Measurements from ENCODE around the gene NRGN. TPM values are rescaled to one million over a fixed set of nuclear protein-coding genes. Genes with fewer than 3 reads are reported as not detected.

Gene NRGN
- total and polyA plus RNA-seq, 12 donors: 0.89 to 10.9 (median 3.7) TPM; not detected in 2

- TF ChIP-seq, protein P1, sequence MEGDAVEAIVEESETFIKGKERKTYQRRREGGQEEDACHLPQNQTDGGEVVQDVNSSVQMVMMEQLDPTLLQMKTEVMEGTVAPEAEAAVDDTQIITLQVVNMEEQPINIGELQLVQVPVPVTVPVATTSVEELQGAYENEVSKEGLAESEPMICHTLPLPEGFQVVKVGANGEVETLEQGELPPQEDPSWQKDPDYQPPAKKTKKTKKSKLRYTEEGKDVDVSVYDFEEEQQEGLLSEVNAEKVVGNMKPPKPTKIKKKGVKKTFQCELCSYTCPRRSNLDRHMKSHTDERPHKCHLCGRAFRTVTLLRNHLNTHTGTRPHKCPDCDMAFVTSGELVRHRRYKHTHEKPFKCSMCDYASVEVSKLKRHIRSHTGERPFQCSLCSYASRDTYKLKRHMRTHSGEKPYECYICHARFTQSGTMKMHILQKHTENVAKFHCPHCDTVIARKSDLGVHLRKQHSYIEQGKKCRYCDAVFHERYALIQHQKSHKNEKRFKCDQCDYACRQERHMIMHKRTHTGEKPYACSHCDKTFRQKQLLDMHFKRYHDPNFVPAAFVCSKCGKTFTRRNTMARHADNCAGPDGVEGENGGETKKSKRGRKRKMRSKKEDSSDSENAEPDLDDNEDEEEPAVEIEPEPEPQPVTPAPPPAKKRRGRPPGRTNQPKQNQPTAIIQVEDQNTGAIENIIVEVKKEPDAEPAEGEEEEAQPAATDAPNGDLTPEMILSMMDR (IDR thresholded peaks at IDR 0.05): no peak
- TF ChIP-seq POLR2A (IDR thresholded peaks at IDR 0.05): no peak
- Histone ChIP-seq H3K4me1 (replicated peaks in 1 of 2) (no peaks in the 10 kb centered on the region), H3K36me3 (replicated peaks in 1 of 2) (no peaks in the 10 kb centered on the region), H3K27me3 (no peaks in the 10 kb centered on the region), H3K4me3 (no peak overlapping the region), H3K27ac (no peak overlapping the region), H3K9me3 (replicated peaks in 1 of 3) (no peaks in the 10 kb centered on the region)
- 88 to 95% (median 91%) methylated on average over 4 of the region's 4 CpGs for WGBS, 4 donors
- intact Hi-C loops (cut with DNase I): no loop called here
- DNase-seq: no peak
Observed at GRCh38 chr11:124791626-124792341, 52.0 kb downstream of the NRGN start.

GRCh38 chr11:124793466-124794278 is 53.9 kb downstream of the NRGN start:
- DNase-seq: peak in 5 of 7 donors; percentile 21 to 33 (median 22)
- no peaks in the 10 kb centered on the region for H3K27me3 ChIP-seq
- intact Hi-C loops (cut with DNase I): no loop called here
- H3K9me3 ChIP-seq (replicated peaks in 1 of 3): no peaks in the 10 kb centered on the region
- 88 to 96% (median 91%) methylated on average over 2 of the region's 2 CpGs for WGBS, 4 donors
- H3K4me1 ChIP-seq (replicated peaks in 1 of 2): peaks cover 0 to 4% of the 10 kb centered on the region in 2 donors
- no peaks in the 10 kb centered on the region for H3K36me3 ChIP-seq (replicated peaks in 1 of 2)
- TF ChIP-seq, protein P1 (IDR thresholded peaks at IDR 0.05): peak; percentile 44 to 62 (median 54)
- no peak for TF ChIP-seq POLR2A (IDR thresholded peaks at IDR 0.05)
- no peak overlapping the region for H3K4me3 ChIP-seq
- H3K27ac ChIP-seq: no peak overlapping the region

DNA sequence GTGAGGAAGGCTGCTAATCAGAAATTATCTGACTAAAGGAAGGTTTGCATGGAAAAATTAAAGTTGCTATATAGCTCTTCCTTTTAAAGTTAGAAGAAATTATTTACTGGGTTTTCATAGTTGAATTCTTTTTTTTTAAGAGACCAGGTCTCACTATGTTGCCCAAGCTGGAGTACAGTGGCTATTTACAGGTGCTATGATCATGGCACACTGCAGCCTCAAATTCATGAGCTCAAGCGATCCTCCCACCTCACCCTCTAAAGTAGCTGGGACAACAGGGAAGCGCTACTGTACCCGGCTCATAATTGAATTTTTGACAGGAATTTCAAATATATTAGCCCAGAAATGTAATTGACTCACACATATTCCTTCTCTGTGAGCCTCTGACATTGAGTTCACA is 56.6 kb downstream of the NRGN start:
- no peaks in the 10 kb centered on the region for H3K9me3 ChIP-seq (replicated peaks in 1 of 3)
- H3K36me3 ChIP-seq (replicated peaks in 1 of 2): no peaks in the 10 kb centered on the region
- H3K27ac ChIP-seq: no peak overlapping the region
- intact Hi-C loops (cut with DNase I): no loop called here
- H3K4me1 ChIP-seq (replicated peaks in 1 of 2): peaks cover 7 to 18% of the 10 kb centered on the region in 2 donors
- WGBS, 4 donors: 84 to 95% (median 89%) methylated on average over 3 of the region's 3 CpGs
- no peaks in the 10 kb centered on the region for H3K27me3 ChIP-seq
- TF ChIP-seq, protein P1 (IDR thresholded peaks at IDR 0.05): no peak
- TF ChIP-seq POLR2A (IDR thresholded peaks at IDR 0.05): no peak
- no peak for DNase-seq
- no peak overlapping the region for H3K4me3 ChIP-seq

Other genes starting within 250 kb of the NRGN start
- not detected for gene OR8B12, start 196.3 kb upstream of the NRGN start, total RNA-seq
- not detected for gene OR8B12, start 196.3 kb upstream of the NRGN start, polyA plus RNA-seq
- gene OR8A1, start 169.9 kb upstream of the NRGN start, total RNA-seq: not detected
- gene OR8A1, start 169.9 kb upstream of the NRGN start, polyA plus RNA-seq: not detected
- not detected for gene PANX3, start 128.5 kb upstream of the NRGN start, total RNA-seq
- not detected for gene PANX3, start 128.5 kb upstream of the NRGN start, polyA plus RNA-seq
- gene TBRG1, start 117.1 kb upstream of the NRGN start, total RNA-seq: 10 to 100 TPM; 22.3 to 41.4 (median 35.1) TPM
- 10 to 100 TPM; 38.4 to 66.7 (median 52.1) TPM for gene TBRG1, start 117.1 kb upstream of the NRGN start, polyA plus RNA-seq
- 10 to 100 TPM in 8 of 9 donors, 1 to 10 TPM in 1; 6.4 to 50.0 (median 30.3) TPM for gene SIAE, start 66.2 kb upstream of the NRGN start, total RNA-seq
- 10 to 100 TPM; 16.7 to 30.0 (median 16.7) TPM for gene SIAE, start 66.2 kb upstream of the NRGN start, polyA plus RNA-seq
- gene SPA17, start 66.0 kb upstream of the NRGN start, total RNA-seq: 1 to 10 TPM; 1.3 to 7.5 (median 2.8) TPM
- 10 to 100 TPM in 1 of 3 donors, 1 to 10 TPM in 2; 7.4 to 14.8 (median 8.0) TPM for gene SPA17, start 66.0 kb upstream of the NRGN start, polyA plus RNA-seq
- 1 to 10 TPM in 1 of 9 donors, under 1 TPM in 4, not detected in 4; 0.11 to 1.4 (median 0.28) TPM for gene VSIG2, start 12.3 kb downstream of the NRGN start, total RNA-seq
- gene VSIG2, start 12.3 kb downstream of the NRGN start, polyA plus RNA-seq: 1 to 10 TPM in 1 of 3 donors, under 1 TPM in 2; 0.29 to 2.4 (median 0.67) TPM
- 10 to 100 TPM in 8 of 9 donors, 1 to 10 TPM in 1; 8.2 to 36.9 (median 29.3) TPM for gene ESAM, start 22.3 kb downstream of the NRGN start, total RNA-seq
- gene ESAM, start 22.3 kb downstream of the NRGN start, polyA plus RNA-seq: 10 to 100 TPM; 17.1 to 31.2 (median 21.5) TPM
- 10 to 100 TPM in 4 of 9 donors, 1 to 10 TPM in 5; 4.4 to 16.2 (median 6.4) TPM for gene MSANTD2, start 60.5 kb downstream of the NRGN start, total RNA-seq
- 10 to 100 TPM in 2 of 3 donors, 1 to 10 TPM in 1; 7.1 to 16.8 (median 16.2) TPM for gene MSANTD2, start 60.5 kb downstream of the NRGN start, polyA plus RNA-seq
- gene ROBO3, start 125.5 kb downstream of the NRGN start, total RNA-seq: 10 to 100 TPM in 6 of 9 donors, 1 to 10 TPM in 3; 5.8 to 60.1 (median 17.5) TPM
- 10 to 100 TPM in 2 of 3 donors, 1 to 10 TPM in 1; 1.7 to 87.4 (median 64.3) TPM for gene ROBO3, start 125.5 kb downstream of the NRGN start, polyA plus RNA-seq
- gene ROBO4, start 157.9 kb downstream of the NRGN start, total RNA-seq: 10 to 100 TPM in 8 of 9 donors, 1 to 10 TPM in 1; 5.7 to 40.7 (median 19.8) TPM
- 10 to 100 TPM in 2 of 3 donors, 1 to 10 TPM in 1; 4.6 to 31.0 (median 17.0) TPM for gene ROBO4, start 157.9 kb downstream of the NRGN start, polyA plus RNA-seq
- under 1 TPM in 1 of 9 donors, not detected in 8; 0.28 TPM for gene HEPN1, start 179.3 kb downstream of the NRGN start, total RNA-seq
- under 1 TPM in 1 of 3 donors, not detected in 2; 0.07 TPM for gene HEPN1, start 179.3 kb downstream of the NRGN start, polyA plus RNA-seq
- gene HEPACAM, start 196.1 kb downstream of the NRGN start, total RNA-seq: 1 to 10 TPM in 1 of 9 donors, under 1 TPM in 5, not detected in 3; 0.06 to 2.3 (median 0.23) TPM
- gene HEPACAM, start 196.1 kb downstream of the NRGN start, polyA plus RNA-seq: 1 to 10 TPM in 1 of 3 donors, under 1 TPM in 2; 0.16 to 1.6 (median 0.24) TPM
- gene CCDC15, start 214.3 kb downstream of the NRGN start, total RNA-seq: 1 to 10 TPM in 7 of 9 donors, under 1 TPM in 2; 0.78 to 4.9 (median 2.0) TPM
- 1 to 10 TPM in 1 of 3 donors, under 1 TPM in 2; 0.47 to 3.7 (median 0.72) TPM for gene CCDC15, start 214.3 kb downstream of the NRGN start, polyA plus RNA-seq